Skin of body (tissue), 2 donors: ENCODE results near the gene CAB39. TPM values are rescaled to one million over a fixed set of nuclear protein-coding genes. Genes with fewer than 3 reads are reported as not detected.

Experiments used
- DNase-seq: peaks from one replicate; lab custom pipeline; 2025; lab: John Stamatoyannopoulos, UW
- total RNA-seq: library from RNA; depleted of rRNA; stranded (reverse); fragments of >200 nt; gene quantifications from one replicate; pipeline ENCODE4 v1.2.3, GENCODE V29; 2014

The CAB39 gene
- total RNA-seq, 1 donor from 2014 or later: 63.2 TPM

DNA sequence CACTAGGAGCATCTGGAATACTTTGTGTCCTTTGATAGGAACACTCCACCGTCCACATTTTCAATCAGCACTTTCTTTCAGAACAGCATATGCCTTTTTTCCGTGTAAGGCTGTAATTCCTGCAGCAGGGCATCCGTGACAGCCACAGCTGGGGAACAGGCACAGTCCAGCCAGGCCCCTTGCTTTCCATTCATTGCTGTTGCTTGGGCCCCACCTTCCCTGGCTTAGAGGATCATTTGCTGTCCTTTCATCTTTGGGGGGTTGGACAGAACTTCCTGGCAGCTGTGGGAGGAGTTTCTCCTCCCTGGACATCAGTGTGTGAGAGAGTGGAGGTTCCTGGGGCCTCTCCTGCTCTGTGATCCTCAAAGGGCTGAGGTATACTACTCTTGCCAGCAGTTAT lies 102.4 kb downstream of the CAB39 start:
- DNase-seq: no peak

DNA sequence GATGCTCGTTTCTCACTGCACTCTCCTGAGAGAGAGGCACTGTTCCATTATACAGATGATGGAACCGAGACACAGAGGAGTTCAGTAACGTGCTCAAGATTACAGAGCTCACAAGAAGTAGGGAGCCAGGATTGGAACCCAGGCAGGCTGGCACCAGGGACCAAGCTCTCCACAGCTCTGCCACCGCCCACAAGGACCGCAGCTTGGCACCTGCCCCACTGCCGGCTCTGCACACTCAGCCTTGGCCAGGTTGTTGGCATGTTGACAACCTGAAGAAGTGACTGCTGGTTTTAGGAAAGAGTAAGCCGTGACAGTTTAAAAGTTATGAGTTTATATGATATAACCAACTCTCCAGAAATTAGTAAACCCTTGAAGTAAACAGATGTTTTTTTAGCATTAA lies 104.1 kb downstream of the CAB39 start:
- no peak for DNase-seq

DNA sequence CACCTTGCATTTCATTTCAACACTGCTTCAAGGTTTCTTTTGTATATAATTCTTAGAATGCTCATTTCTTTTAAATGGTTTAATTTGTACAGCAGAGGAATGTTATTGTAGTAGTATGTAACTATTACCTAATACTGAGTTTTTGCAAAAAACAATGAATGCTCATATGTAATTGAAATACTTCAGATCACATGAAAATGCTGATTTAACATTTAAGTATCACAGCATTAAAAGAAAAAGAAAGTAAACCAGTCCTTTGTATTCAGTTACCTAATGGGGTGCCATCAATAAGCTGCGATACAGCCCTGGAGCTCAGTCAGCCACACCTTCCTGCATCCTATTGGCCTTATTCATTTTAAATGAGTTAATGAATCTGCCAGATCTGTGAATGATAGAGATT lies 106.8 kb downstream of the CAB39 start:
- DNase-seq: no peak

DNA sequence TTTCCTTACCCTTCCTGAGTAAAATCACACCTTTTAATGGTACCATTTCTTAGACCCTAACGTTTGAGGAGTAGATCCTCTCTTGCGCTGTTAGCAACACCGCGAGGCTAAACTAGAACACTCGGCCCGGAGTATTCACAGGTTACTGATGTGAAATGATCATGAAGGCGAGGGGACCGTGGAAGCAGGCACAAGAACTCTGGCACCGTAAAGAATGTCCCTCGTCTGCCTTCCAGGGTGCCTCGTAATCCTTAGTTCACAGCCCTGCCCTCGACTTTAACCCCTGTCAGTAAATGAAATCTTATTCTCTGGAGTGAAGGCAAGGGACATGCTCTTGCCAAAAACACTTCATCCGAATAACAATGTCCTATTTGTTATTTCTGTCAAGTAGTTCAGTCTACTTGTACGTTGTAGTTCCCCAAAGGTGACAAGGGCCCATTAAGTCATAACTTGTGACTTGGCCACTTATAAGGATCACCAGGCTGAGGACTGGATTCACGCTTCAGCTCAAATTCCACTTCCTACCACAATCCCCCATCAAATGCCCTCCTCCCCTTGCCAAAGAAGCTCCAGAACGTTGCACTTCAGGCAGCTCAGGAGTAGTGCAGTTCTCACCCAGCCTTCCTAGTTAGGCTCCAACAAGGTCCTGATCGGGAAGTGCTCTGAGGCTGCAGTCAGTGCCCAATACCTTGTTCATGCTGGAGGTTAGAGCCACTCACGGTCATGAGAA lies 108.8 kb downstream of the CAB39 start:
- no peak for DNase-seq

DNA sequence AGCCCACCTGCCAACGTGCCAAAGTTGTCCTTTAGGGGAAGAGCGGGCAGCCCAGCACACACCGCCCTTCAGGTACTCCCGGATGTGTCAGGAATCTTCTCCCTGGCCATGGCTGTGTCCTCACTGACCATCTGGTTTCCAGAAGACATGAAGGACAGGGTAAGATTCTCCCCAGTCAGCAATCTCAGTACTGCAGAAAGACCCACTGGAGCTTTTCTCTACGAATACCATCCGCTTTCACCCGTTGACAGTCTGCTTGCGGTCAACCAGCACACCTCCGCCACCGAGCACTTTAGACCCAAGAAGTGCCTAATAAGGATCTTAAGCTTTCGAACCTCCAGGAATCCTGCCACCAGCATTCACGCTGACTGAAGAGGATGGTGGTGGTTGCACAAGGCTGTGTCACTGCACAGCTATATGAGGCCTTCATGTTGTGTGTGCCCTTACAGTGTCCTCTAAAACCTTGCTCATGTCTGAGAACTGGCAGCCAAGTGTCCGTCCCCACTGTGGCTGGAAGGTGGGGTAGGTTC lies 109.4 kb downstream of the CAB39 start:
- DNase-seq: no peak

DNA sequence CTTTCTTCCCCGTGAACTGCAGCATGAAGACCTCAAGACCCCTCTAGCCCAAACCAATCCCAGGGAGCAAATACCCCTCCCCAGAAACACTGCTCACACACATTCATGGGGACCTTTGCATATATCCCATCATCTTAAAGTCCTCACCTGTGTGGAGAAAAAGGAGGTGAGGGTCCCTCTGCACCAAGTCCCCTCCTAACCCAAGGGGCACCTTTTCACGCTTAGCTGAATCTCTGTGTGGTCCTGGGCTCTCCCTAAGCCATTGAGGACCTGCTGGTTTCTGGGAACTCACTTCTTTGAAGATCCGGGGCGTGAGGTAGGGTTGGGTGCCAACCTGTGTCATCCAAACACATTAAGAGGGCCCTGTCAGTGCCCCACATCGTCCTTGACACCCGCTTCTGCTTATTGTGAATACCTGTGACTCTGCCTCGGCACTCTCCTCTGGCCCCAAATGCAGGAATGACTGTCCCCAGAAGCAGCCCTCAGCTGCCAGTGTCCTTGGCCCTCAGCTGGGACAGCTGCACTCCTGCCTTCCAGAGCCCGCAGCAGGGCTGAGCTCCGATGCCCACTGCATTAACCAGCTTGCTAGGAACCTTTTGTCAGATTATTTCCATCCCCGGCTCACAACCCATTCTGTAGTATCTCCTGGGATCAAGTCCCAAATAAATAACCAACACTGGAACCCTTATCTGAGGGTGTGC lies 110.8 kb downstream of the CAB39 start:
- no peak for DNase-seq

DNA sequence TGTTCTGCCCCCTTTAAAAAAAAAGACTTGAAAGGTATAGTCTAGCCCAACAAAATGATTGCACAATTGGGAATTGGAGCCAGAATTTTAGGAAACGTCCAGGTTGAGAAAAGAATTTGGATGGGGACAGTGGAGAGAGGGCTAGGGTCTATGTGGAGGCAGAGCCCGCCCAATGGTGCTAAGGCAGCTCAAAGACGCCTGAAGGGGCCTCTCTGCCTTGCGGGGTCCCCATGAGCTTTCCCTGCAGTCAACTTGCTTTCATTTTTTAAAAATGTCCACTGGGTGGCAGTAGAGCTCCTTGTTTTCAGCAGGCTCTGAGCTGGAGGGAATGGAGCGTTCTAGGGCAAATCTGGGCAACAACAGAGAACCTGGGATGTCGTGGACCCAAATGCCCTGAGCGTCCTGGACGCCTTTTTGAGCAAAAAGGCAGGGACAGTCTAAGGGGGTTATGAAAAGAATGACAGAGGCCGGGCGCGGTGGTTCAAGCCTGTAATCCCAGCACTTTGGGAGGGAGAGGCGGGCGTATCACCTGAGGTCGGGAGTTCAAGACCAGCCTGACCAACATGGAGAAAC lies 111.8 kb downstream of the CAB39 start:
- peak; percentile 49 for DNase-seq

DNA sequence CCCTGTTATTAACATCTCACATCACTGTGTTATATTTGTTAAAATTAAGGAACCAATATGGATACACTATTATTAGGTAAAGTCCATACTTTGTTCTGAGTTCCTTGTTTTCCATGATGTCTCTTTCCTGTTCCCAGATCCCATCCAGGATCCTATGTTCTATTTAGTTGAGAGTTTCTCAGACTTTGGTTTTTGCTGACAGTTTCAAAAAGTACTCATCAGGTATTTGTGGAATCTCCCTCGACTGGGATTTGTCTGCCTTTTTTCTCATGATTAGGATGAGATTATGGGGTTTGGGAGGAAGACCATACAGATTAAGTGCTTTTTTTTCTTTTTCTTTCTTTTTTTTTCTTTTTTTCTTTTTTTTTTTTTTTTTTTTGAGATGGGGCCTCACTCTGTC lies 112.7 kb downstream of the CAB39 start:
- DNase-seq: no peak

DNA sequence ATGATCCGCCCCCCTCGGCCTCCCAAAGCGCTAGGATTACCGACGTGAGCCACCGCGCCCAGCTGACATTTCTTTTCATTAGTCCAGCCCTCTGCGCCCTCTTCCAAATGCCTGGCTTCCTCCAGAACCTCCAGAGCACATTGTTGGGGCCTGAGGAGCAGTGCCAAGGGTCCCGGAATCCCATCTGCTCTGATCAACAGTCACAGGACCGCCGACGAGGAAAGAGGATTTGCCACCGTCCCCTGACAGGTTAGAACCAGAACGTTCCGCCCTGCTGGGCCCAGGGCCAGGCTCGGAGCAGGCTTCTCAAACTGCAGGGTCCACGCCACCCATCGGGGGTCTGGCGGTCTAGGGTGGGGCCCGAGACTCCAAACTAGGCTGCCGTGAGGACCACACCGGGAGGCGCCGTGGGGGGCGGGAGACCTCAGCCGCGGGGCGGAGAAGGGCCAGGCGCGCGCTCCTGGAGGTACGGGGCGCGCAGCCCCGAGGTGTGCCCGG lies 115.2 kb downstream of the CAB39 start:
- no peak for DNase-seq

DNA sequence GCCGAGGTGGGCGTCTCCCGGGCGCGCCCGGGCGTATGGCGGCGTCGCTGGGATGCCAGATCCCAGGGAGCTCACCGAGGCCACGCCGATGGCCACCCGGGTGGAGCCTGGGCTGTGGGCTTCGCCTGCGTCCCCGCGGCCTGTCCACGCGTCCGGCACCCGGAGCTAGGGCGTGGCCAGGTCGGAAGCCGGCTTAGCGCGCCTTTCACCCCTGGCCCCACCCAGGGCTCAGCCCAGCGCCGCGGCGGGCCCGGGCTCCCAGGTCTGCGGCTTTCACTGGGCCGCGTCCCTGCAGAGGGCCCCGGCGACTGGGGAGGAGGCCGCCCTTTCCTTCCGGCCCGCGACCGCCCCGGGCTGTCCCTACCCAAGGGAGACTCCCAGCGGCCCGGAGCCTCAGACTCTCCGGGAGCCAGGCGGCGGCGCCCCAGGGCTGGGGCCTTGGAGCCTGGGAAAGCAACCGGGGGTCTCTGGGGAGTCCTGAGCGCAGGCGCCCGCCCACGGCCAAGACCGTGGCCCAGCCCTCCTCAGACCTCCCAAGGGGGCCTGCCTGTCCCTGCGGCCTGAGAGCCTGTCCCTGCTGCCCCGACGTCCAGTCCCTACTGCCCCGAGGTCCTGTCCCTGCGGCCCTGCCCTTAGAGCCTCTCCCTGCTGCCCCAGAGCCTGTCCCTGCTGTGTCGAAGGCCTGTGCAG lies 115.8 kb downstream of the CAB39 start:
- DNase-seq: no peak

DNA sequence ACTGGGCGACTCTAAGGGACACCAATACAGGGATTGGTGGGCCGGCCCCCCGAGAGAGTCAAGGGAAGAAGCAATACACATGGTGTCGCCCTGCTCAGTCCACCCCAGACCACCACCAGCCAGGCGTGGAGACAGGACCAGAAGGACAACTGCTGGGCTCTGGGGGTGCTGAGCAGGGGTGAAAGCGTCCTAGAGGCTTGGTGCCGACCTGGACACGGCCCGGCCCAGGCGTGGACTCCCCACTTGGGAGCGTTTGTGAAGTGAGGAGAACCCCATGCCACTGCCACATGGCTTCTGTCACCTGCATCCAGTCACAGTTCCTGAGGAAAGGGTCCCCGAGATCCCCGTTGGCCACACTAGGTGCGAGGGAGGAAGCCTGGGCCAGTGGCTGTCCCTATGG lies 116.7 kb downstream of the CAB39 start:
- no peak for DNase-seq

DNA sequence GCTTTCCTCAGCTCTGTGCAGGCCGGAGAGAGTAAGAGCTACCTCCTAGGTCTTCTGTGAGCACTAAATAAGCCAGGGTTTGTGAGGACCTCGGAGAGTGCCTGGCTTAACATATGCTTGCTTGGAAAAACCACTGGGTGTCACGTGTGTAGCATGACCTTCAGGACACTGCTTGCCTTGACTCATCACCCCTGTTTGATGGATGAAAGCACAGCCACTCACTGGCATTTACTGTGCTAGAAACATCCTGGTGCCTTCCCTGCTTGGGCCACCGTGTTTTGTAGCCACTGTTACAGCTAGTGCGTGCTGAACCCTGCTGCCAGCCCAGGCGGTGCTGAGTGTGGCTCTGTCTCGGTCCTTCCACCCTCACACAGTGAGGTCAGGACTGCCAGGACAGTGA lies 117.3 kb downstream of the CAB39 start:
- DNase-seq: no peak

DNA sequence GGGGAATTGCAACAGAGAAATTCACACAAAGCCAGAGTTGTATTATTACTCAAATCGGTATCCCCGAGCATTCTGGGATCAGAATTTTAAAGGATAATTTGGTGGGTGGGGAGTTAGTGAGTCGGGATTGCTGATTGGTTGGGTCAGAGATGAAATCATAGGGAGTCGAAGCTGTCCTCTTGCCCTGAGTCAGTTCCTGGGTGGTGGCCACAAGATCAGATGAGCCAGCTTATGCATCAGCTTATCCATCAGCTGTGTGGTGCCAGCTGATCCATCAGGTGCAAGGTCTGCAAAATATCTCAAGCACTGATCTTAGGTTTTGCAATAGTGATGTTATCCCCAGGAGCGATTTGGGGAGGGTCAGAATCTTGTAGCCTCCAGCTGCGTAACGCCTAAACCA lies 117.8 kb downstream of the CAB39 start:
- DNase-seq: no peak

DNA sequence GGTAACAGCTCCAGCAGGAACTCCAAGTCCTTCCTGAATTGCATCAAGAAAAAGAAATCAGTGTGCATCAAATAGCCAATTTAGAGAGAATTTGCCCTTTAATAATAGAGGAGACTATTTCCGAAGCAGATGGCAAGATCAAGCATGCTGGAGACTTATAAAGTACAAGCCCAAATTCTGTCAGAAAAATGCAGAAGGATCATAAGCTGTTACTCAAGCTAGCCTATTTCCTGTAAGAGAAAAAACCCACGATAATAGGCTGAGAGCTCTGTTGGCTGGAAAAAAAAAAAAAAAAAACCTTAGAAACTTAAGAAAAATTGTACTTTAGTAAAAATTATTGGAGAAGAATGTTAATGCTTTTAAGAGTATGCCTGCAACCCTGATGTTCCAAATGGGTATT lies 127.7 kb downstream of the CAB39 start:
- no peak for DNase-seq

DNA sequence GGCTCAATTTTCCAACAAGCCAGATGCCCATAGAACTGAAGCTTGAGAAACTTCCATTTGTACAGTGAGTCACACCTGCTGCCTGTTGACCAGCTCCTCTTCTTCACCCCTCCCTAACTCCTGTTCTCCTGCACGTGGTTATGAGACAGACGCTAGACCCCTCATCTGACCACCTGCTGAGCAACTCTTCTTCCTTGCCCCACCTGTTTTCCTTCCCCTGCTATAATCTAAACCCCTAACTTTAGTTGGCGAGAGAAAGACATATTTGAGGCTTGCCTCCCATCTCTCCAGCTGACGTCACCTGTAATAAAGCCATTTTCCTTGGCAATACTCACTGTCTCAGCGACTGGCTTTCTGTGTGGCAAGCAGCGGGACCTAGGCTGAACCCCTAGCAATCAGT lies 129.8 kb downstream of the CAB39 start:
- DNase-seq: no peak

DNA sequence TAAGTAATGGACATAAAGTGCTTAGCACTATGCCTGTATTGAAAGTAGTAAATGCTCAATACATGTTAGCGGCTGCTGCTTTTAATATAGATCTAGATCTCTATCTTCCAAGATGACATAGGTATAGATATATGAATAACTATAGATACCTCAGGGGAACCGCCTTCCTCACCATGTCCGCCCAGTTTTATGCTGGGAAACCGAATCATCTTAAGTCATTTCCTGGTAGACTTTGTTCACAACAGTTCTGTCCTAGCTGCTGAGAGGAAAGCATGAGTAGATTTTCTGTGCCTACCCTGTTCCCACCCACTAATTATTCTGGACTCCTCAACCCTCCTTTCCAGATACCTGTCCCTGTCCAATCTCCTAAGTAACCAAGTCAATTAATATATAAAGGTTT lies 130.5 kb downstream of the CAB39 start:
- DNase-seq: no peak

DNA sequence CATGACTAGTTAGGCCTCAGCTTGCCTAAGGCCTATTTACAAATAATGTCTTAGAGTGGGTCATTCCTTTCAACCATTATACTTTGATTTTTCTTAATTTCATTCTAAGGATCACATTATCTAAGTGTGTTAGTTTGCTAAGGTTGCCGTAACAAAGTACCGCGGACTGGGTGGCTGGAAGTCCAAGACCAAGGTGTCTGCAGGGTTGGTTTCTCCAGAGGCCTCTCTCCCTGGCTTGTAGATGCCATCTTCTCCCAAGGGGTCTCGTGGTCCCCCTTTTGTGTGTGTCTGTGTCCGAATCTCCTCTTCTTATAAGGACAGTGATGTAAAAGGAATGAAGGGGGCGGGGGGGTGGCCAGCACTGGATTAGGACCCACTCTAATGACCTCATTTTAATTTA lies 133.7 kb downstream of the CAB39 start:
- DNase-seq: no peak

DNA sequence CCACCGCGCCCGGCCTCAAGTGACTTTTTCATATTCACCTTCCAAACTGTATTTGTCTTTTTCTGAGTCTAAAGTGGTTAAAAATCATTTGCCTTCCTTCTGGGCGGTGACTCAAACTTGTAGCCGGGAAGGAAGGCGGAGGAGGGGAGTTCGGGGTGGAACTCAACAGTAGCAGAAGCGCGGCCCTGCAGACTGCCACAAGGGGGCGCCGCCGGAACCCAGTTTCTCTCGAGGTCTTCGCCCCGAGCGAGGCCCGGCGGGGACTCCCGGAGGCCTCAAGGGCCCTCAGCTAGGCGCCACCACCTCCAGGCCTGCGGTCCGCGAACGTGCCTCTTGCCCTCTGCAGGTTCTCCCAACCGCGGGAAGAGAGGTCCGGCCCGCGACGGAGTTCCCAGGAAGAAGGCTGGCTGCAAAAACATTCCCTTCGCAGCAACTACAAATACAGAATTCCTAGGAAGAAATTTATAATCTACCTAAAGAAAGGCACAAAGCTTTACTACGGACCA lies 135.3 kb downstream of the CAB39 start:
- peak; percentile 25 for DNase-seq

DNA sequence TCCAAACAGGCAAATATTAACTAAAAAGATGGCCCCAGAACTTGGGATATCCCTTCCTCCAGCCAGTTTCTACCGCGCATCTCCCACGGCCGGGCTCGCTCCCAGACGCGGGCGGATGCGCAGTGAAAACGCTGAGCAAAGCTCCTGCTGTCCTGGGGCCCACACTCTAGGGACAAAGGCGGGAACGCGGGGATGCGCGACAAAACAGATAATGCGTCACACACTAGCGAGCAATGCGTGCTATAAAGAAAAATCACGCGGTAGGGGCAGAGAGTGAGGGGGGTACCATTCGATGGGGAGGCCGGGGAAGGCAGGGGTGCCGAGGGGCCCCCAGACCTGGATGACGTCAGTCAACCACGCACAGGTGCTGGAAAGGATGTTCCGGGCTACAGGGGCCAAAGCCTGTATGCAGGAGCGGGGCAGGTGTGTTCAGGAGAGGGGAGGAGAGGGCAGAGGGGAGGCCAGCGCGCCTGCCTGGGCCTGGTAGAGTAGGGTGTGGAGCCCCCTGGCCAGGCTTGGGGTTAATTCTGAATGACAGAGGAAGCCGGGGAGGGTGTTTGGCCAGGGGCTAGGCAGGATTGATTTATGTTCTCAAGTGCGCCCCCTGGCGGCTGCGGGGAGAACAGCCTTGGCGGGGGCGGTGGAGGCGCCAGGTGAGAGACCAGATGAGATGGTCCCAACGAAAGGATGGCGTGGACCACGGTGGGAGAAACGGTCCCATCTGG lies 137.2 kb downstream of the CAB39 start:
- no peak for DNase-seq

DNA sequence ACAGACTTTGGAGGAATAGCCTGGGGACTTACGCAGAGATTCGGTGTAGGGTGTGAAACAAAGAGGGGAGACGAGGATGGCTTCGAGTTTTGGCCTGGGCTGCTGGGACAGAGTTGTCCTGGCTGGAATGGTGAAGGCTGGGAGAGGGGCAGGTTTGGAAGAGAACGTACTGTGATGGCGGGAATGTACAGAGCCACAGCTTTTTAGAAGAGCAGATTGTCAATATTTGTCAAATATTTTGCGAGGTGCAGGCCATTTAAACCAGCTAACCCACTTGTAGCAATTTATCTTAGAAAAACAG lies 137.7 kb downstream of the CAB39 start:
- no peak for DNase-seq

DNA sequence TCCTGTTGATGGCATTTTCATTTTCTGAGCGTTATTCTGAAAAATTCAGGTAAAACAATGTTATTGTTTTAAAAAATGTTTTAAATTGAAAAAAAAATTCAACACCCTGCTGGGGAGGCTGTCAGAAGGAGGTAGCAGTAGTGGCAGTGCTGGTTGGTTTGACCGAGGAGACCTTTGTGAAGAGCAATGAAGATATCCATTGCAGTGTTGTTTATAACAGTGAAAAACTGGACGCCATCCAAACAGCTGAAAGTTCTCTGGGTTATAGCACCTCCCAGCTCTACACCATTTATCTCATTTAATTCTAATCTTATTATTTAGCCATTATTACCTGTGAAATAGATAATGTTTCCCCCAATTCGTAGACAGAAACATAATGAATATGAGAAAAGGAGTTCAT lies 139.5 kb downstream of the CAB39 start:
- no peak for DNase-seq
